ENCODE results near the gene SGTB. TPM values are rescaled to one million over a fixed set of nuclear protein-coding genes. Genes with fewer than 3 reads are reported as not detected.

Gene SGTB
- total and polyA plus RNA-seq, 3 experiments from 2014 or later = 12.2 to 16.3 (median 14.9) TPM

GRCh38 chr5:65707663-65708062 lies 14.2 kb downstream of the SGTB start:
- no peaks in the 10 kb centered on the region for H3K27me3 ChIP-seq (ENCODE audit: insufficient read depth, low read length, poor library complexity, severe bottlenecking)
- H3K36me3 Mint-ChIP-seq = peaks cover 13 to 76% (median 17%) of the 10 kb centered on the region in 3 donors
- H3K27ac ChIP-seq (ENCODE audit: low read depth, low read length) = no peak overlapping the region
- H3K27me3 Mint-ChIP-seq = no peaks in the 10 kb centered on the region
- H3K27ac Mint-ChIP-seq = no peak overlapping the region
- no peak for DNase-seq
- peaks cover 25% of the 10 kb centered on the region for H3K36me3 ChIP-seq (ENCODE audit: insufficient read depth, low read length)
- H3K4me3 ChIP-seq (ENCODE audit: low read length) = no peak overlapping the region
- ChIA-PET CTCF (interaction anchor here (1.5 kb wide), 1 partner anchor 12 kb away, joined by 5 read pairs; no protein-coding TSS in a partner anchor), POLR2A (no interaction called here)
- H3K4me1 Mint-ChIP-seq = peaks cover 8 to 25% (median 23%) of the 10 kb centered on the region in 3 donors
- H3K9me3 ChIP-seq (ENCODE audit: low read length) = no peaks in the 10 kb centered on the region
- H3K9me3 Mint-ChIP-seq = no peaks in the 10 kb centered on the region
- no peak overlapping the region for H3K4me3 Mint-ChIP-seq
- peaks cover 4% of the 10 kb centered on the region for H3K4me1 ChIP-seq (ENCODE audit: insufficient read depth, low read length)

DNA sequence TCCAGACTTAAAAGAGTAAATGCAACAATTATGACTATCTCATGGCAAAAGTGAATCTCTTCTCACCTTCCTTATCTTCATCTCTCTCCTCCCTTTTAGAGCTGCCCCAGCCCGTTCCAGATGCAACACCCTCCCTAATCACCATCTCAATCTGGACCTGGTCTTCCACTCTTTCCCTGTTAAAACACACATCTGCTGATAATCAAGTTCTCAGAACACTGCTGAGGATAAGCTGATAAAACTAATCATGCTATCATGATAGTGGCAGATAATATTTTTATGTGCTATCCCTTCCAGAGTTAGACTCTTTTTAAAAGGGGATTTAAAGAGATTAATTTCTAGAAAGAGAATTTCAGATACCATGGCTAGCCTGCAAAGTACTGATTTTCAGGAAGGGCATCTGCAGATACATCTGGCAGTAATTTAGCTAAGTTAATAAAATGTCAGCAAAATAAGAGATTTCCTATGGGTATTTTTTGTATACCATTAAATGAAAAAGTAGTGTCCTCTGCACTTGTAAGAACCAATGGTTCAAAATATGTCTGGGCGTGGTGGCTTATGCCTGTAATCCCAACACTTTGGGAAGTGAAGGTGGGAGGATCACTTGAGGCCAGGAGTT lies 17.2 kb downstream of the SGTB start:
- Histone ChIP-seq H3K9me3 (ENCODE audit: low read length) (no peaks in the 10 kb centered on the region), H3K27me3 (ENCODE audit: insufficient read depth, low read length, poor library complexity, severe bottlenecking) (no peaks in the 10 kb centered on the region), H3K4me3 (ENCODE audit: low read length) (no peak overlapping the region), H3K27ac (ENCODE audit: low read depth, low read length) (no peak overlapping the region), H3K36me3 (ENCODE audit: insufficient read depth, low read length) (peaks cover 23% of the 10 kb centered on the region), H3K4me1 (ENCODE audit: insufficient read depth, low read length) (no peaks in the 10 kb centered on the region)
- ChIA-PET POLR2A (no interaction called here), CTCF (interaction anchor here (0.8 kb wide), 1 partner anchor 32 kb away, joined by 3 read pairs; no protein-coding TSS in a partner anchor)
- Mint-ChIP-seq H3K36me3 (peaks cover 15 to 73% (median 23%) of the 10 kb centered on the region in 3 donors), H3K27me3 (no peaks in the 10 kb centered on the region), H3K27ac (peak overlapping the region in 4 of 8 donors; percentile 5 to 92 (median 52)), H3K9me3 (no peaks in the 10 kb centered on the region), H3K4me3 (no peak overlapping the region), H3K4me1 (peaks cover 5 to 12% (median 7%) of the 10 kb centered on the region in 3 donors)
- DNase-seq = no peak

- H3K4me1 Mint-ChIP-seq = peaks cover 8 to 19% (median 12%) of the 10 kb centered on the region in 3 donors
These were observed 19.9 kb downstream of the SGTB start for GRCh38 chr5:65702036-65702435.

GRCh38 chr5:65699338-65699737 lies 22.6 kb downstream of the SGTB start:
- CTCF ChIA-PET = no interaction called here
- POLR2A ChIA-PET = no interaction called here

More at GRCh38 chr5:65702036-65702435, 19.9 kb downstream of the SGTB start:
- Histone ChIP-seq H3K27me3 (ENCODE audit: insufficient read depth, low read length, poor library complexity, severe bottlenecking) (no peaks in the 10 kb centered on the region), H3K4me1 (ENCODE audit: insufficient read depth, low read length) (no peaks in the 10 kb centered on the region), H3K36me3 (ENCODE audit: insufficient read depth, low read length) (peaks cover 18% of the 10 kb centered on the region), H3K9me3 (ENCODE audit: low read length) (no peaks in the 10 kb centered on the region), H3K4me3 (ENCODE audit: low read length) (no peak overlapping the region), H3K27ac (ENCODE audit: low read depth, low read length) (no peak overlapping the region)
- ChIA-PET POLR2A (no interaction called here), CTCF (no interaction called here)
- no peaks in the 10 kb centered on the region for H3K27me3 Mint-ChIP-seq
- no peaks in the 10 kb centered on the region for H3K9me3 Mint-ChIP-seq
- no peak overlapping the region for H3K4me3 Mint-ChIP-seq
- DNase-seq = no peak
- H3K27ac Mint-ChIP-seq = no peak overlapping the region
- peaks cover 26 to 78% (median 32%) of the 10 kb centered on the region in 3 donors for H3K36me3 Mint-ChIP-seq

GRCh38 chr5:65696892-65697291 lies 25.0 kb downstream of the SGTB start:
- no peaks in the 10 kb centered on the region for H3K9me3 ChIP-seq (ENCODE audit: low read length)
- H3K4me3 ChIP-seq (ENCODE audit: low read length) = no peak overlapping the region
- POLR2A ChIA-PET = no interaction called here
- Mint-ChIP-seq H3K9me3 (no peaks in the 10 kb centered on the region), H3K4me1 (peaks cover 8 to 20% (median 8%) of the 10 kb centered on the region in 3 donors), H3K36me3 (peaks cover 19 to 54% (median 22%) of the 10 kb centered on the region in 3 donors), H3K4me3 (no peak overlapping the region), H3K27ac (no peak overlapping the region), H3K27me3 (no peaks in the 10 kb centered on the region)
- no peak overlapping the region for H3K27ac ChIP-seq (ENCODE audit: low read depth, low read length)
- H3K27me3 ChIP-seq (ENCODE audit: insufficient read depth, low read length, poor library complexity, severe bottlenecking) = no peaks in the 10 kb centered on the region
- no peaks in the 10 kb centered on the region for H3K4me1 ChIP-seq (ENCODE audit: insufficient read depth, low read length)
- CTCF ChIA-PET = no interaction called here
- DNase-seq = no peak
- peaks cover 18% of the 10 kb centered on the region for H3K36me3 ChIP-seq (ENCODE audit: insufficient read depth, low read length)

More at GRCh38 chr5:65699338-65699737, 22.6 kb downstream of the SGTB start:
- no peak overlapping the region for H3K4me3 ChIP-seq (ENCODE audit: low read length)
- H3K27ac ChIP-seq (ENCODE audit: low read depth, low read length) = no peak overlapping the region
- no peaks in the 10 kb centered on the region for H3K9me3 Mint-ChIP-seq
- H3K27me3 ChIP-seq (ENCODE audit: insufficient read depth, low read length, poor library complexity, severe bottlenecking) = no peaks in the 10 kb centered on the region
- H3K36me3 Mint-ChIP-seq = peaks cover 26 to 55% (median 29%) of the 10 kb centered on the region in 3 donors
- H3K9me3 ChIP-seq (ENCODE audit: low read length) = no peaks in the 10 kb centered on the region
- peaks cover 28% of the 10 kb centered on the region for H3K36me3 ChIP-seq (ENCODE audit: insufficient read depth, low read length)
- no peaks in the 10 kb centered on the region for H3K27me3 Mint-ChIP-seq
- no peak overlapping the region for H3K27ac Mint-ChIP-seq
- DNase-seq = no peak
- H3K4me1 Mint-ChIP-seq = peaks cover 6 to 19% (median 8%) of the 10 kb centered on the region in 3 donors
- no peak overlapping the region for H3K4me3 Mint-ChIP-seq
- H3K4me1 ChIP-seq (ENCODE audit: insufficient read depth, low read length) = no peaks in the 10 kb centered on the region

- Histone ChIP-seq H3K27ac (ENCODE audit: low read depth, low read length) (no peak overlapping the region), H3K4me1 (ENCODE audit: insufficient read depth, low read length) (no peaks in the 10 kb centered on the region), H3K36me3 (ENCODE audit: insufficient read depth, low read length) (peaks cover 19% of the 10 kb centered on the region), H3K27me3 (ENCODE audit: insufficient read depth, low read length, poor library complexity, severe bottlenecking) (no peaks in the 10 kb centered on the region), H3K4me3 (ENCODE audit: low read length) (no peak overlapping the region), H3K9me3 (ENCODE audit: low read length) (no peaks in the 10 kb centered on the region)
- CTCF ChIA-PET = no interaction called here
- H3K4me3 Mint-ChIP-seq = no peak overlapping the region
- H3K27me3 Mint-ChIP-seq = no peaks in the 10 kb centered on the region
- H3K9me3 Mint-ChIP-seq = no peaks in the 10 kb centered on the region
- DNase-seq = no peak
- H3K36me3 Mint-ChIP-seq = peaks cover 18 to 53% (median 19%) of the 10 kb centered on the region in 3 donors
- H3K27ac Mint-ChIP-seq = no peak overlapping the region
- peaks cover 8 to 22% (median 11%) of the 10 kb centered on the region in 3 donors for H3K4me1 Mint-ChIP-seq
- POLR2A ChIA-PET = no interaction called here
These were observed 26.0 kb downstream of the SGTB start for GRCh38 chr5:65695896-65696295.

DNA sequence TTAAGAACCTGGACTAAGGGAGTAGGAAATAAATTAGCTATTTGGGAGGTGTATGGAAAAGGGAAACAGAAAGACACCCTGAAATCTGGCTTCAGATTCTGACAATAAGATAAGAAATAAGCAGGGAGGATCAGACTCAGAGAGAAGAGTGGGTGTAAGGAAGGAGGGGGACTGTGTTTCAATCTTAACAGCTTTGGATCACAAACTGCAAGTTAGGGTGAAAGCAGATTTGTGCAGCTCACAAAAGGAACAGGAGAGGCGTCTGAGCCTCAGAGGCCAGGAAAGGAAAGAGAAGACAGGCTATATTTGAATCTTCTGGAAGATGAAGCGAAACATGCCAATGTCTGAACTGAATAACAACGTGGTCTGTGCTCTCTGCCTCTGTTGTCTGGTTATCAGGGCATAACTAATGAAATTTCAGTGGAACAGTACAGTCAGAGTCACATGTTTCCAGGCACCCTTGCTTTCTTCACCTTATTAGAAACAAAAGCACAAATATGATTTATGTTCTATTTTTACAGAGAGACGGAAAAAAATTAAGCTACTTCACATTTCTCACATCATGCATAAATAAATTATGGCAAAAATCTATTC lies 26.6 kb downstream of the SGTB start:
- no peaks in the 10 kb centered on the region for H3K9me3 Mint-ChIP-seq
- no peaks in the 10 kb centered on the region for H3K27me3 ChIP-seq (ENCODE audit: insufficient read depth, low read length, poor library complexity, severe bottlenecking)
- POLR2A ChIA-PET = interaction anchor here (0.6 kb wide), 1 partner anchor 18 kb away, joined by 3 read pairs; no protein-coding TSS in a partner anchor
- no peaks in the 10 kb centered on the region for H3K9me3 ChIP-seq (ENCODE audit: low read length)
- no peak overlapping the region for H3K27ac ChIP-seq (ENCODE audit: low read depth, low read length)
- no peak for DNase-seq
- H3K36me3 ChIP-seq (ENCODE audit: insufficient read depth, low read length) = peaks cover 22% of the 10 kb centered on the region
- H3K4me1 Mint-ChIP-seq = peaks cover 8 to 24% (median 15%) of the 10 kb centered on the region in 3 donors
- CTCF ChIA-PET = no interaction called here
- H3K27me3 Mint-ChIP-seq = no peaks in the 10 kb centered on the region
- H3K4me1 ChIP-seq (ENCODE audit: insufficient read depth, low read length) = no peaks in the 10 kb centered on the region
- H3K36me3 Mint-ChIP-seq = peaks cover 20 to 56% (median 24%) of the 10 kb centered on the region in 3 donors
- H3K4me3 Mint-ChIP-seq = no peak overlapping the region
- H3K4me3 ChIP-seq (ENCODE audit: low read length) = no peak overlapping the region
- no peak overlapping the region for H3K27ac Mint-ChIP-seq

DNA sequence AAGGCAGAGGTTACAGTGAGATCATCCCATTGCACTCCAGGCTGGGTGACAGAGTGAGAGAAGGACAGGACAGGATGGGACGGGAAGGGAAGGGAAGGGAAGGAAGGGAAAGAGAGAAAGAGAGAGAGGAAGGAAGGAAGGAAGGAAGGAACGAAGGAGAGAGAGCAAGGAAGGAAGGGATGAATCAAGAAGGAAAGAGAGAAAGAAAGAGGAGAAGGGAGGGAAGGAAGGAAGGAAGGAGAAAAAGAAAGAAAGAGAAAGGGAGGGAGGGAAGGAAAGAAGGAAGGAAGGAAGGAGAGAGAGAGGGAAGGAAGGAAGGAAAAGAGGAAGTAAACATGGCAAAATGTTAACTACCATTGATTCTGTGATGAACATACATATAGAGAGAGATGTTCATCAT lies 28.8 kb downstream of the SGTB start:
- peaks cover 4 to 12% (median 12%) of the 10 kb centered on the region in 3 donors for H3K4me1 Mint-ChIP-seq
- Histone ChIP-seq H3K4me3 (ENCODE audit: low read length) (no peak overlapping the region), H3K36me3 (ENCODE audit: insufficient read depth, low read length) (peaks cover 22% of the 10 kb centered on the region), H3K9me3 (ENCODE audit: low read length) (no peaks in the 10 kb centered on the region), H3K27ac (ENCODE audit: low read depth, low read length) (no peak overlapping the region), H3K4me1 (ENCODE audit: insufficient read depth, low read length) (no peaks in the 10 kb centered on the region), H3K27me3 (ENCODE audit: insufficient read depth, low read length, poor library complexity, severe bottlenecking) (no peaks in the 10 kb centered on the region)
- no peaks in the 10 kb centered on the region for H3K27me3 Mint-ChIP-seq
- ChIA-PET POLR2A (no interaction called here), CTCF (interaction anchor here (0.7 kb wide), 1 partner anchor 132 kb away, joined by 3 read pairs; no protein-coding TSS in a partner anchor)
- no peak for DNase-seq
- H3K9me3 Mint-ChIP-seq = no peaks in the 10 kb centered on the region
- H3K36me3 Mint-ChIP-seq = peaks cover 5 to 50% (median 12%) of the 10 kb centered on the region in 3 donors
- no peak overlapping the region for H3K4me3 Mint-ChIP-seq
- peak overlapping the region in 2 of 8 donors; percentile 4 to 20 for H3K27ac Mint-ChIP-seq

Data from CD8-positive, alpha-beta memory T cell (primary cell).